Parathyroid adenoma (tissue), 2 donors: ENCODE results near the gene DCUN1D2.

Experiments
- H2AFZ ChIP-seq: fragments of 300-600 bp; sonication (generic); one replicate; pipeline ENCODE4 v1.7.0; 2017; ENCODE audit warnings: antibody characterized with exemption, mild to moderate bottlenecking
- H3K27ac ChIP-seq: fragments of 300-600 bp; sonication (generic); one replicate; pipeline ENCODE4 v1.7.0; 2017
- H3K27me3 ChIP-seq: fragments of 300-600 bp; sonication (generic); one replicate; pipeline ENCODE4 v1.7.0; 2017; ENCODE audit warnings: low read length; ENCODE audit not compliant: control insufficient read depth, insufficient read depth
- H3K36me3 ChIP-seq: fragments of 300-600 bp; sonication (generic); one replicate; pipeline ENCODE4 v1.7.0; 2017; ENCODE audit warnings: low read length; ENCODE audit not compliant: control insufficient read depth, insufficient read depth
- H3K4me1 ChIP-seq: fragments of 300-600 bp; sonication (generic); one replicate; pipeline ENCODE4 v1.7.0; 2017; ENCODE audit warnings: control low read depth
- H3K4me2 ChIP-seq: fragments of 300-600 bp; sonication (generic); one replicate; pipeline ENCODE4 v1.7.0; 2017; ENCODE audit warnings: low read length
- H3K4me3 ChIP-seq: fragments of 300-600 bp; sonication (generic); one replicate; pipeline ENCODE4 v1.7.0; 2017; ENCODE audit warnings: low read depth, low read length
- H3K79me2 ChIP-seq: fragments of 300-600 bp; sonication (generic); one replicate; pipeline ENCODE4 v1.7.0; 2017; ENCODE audit warnings: control low read depth
- H3K9ac ChIP-seq: fragments of 300-600 bp; sonication (generic); one replicate; pipeline ENCODE4 v1.7.0; 2017; ENCODE audit warnings: mild to moderate bottlenecking
- H3K9me3 ChIP-seq: fragments of 300-600 bp; sonication (generic); one replicate; pipeline ENCODE4 v1.7.0; 2017; ENCODE audit warnings: low read length; ENCODE audit not compliant: control insufficient read depth
- TF ChIP-seq, protein P1 (sequence below): fragments of 300-600 bp; sonication (generic); IDR thresholded peaks from one replicate; pipeline ENCODE4 v1.7.0; 2017; ENCODE audit warnings: antibody characterized with exemption, mild to moderate bottlenecking
- donor health status: primary hyperparathyroidism.

DCUN1D2 gene

DNA sequence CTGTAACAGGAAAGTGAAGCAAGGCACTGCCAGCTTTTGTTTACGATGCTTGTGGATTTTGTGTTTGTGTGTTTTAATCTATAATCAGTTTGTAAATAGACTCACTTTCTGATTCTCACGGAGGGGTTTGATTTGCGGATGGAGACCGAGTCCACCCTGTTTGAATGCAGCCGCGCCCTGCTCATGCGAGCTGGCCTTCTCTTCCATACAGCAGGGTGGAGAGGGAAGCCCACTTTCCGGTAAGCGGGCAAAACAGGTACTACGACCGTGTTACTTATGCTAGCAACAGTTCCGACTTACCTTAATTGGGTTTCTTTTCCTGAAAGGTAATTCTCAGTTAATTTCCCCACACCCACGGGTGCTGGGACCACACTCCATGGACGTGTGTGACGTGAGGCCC is 70.3 kb downstream of the DCUN1D2 start:
- no peak overlapping the region for H3K27ac ChIP-seq
- no peak overlapping the region for H3K9ac ChIP-seq
- H3K4me3 ChIP-seq: no peak overlapping the region
- no peak overlapping the region for H2AFZ ChIP-seq
- H3K79me2 ChIP-seq: no peaks in the 10 kb centered on the region
- no peaks in the 10 kb centered on the region for H3K4me1 ChIP-seq
- no peak overlapping the region for H3K4me2 ChIP-seq
- no peaks in the 10 kb centered on the region for H3K27me3 ChIP-seq
- H3K36me3 ChIP-seq: no peaks in the 10 kb centered on the region
- no peaks in the 10 kb centered on the region for H3K9me3 ChIP-seq
- TF ChIP-seq, protein P1, sequence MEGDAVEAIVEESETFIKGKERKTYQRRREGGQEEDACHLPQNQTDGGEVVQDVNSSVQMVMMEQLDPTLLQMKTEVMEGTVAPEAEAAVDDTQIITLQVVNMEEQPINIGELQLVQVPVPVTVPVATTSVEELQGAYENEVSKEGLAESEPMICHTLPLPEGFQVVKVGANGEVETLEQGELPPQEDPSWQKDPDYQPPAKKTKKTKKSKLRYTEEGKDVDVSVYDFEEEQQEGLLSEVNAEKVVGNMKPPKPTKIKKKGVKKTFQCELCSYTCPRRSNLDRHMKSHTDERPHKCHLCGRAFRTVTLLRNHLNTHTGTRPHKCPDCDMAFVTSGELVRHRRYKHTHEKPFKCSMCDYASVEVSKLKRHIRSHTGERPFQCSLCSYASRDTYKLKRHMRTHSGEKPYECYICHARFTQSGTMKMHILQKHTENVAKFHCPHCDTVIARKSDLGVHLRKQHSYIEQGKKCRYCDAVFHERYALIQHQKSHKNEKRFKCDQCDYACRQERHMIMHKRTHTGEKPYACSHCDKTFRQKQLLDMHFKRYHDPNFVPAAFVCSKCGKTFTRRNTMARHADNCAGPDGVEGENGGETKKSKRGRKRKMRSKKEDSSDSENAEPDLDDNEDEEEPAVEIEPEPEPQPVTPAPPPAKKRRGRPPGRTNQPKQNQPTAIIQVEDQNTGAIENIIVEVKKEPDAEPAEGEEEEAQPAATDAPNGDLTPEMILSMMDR: no peak

- Histone ChIP-seq H3K9ac (no peak overlapping the region), H2AFZ (no peak overlapping the region), H3K4me3 (no peak overlapping the region), H3K36me3 (no peaks in the 10 kb centered on the region), H3K79me2 (no peaks in the 10 kb centered on the region), H3K4me2 (no peak overlapping the region), H3K27ac (no peak overlapping the region), H3K27me3 (no peaks in the 10 kb centered on the region), H3K9me3 (no peaks in the 10 kb centered on the region), H3K4me1 (no peaks in the 10 kb centered on the region)
- TF ChIP-seq, protein P1: no peak
Measured at GRCh38 chr13:113419531-113420193, 70.8 kb downstream of the DCUN1D2 start.

DNA sequence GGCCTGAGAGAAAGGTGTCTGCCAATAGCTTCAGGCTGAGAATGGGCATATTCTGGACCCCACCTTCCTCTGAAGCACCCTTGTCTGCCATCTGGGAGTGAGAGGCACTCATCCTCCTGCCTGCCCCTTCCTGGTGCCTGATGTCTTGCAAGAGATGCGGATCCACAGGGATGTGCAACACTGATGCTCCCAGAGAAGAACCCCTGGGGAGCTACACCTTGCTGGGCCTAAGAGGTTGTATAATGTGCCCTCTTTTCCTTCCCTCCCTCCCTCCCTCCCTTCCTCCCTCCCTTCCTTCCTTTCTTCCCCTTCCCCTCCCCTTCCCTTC is 71.8 kb downstream of the DCUN1D2 start:
- H3K27ac ChIP-seq: no peak overlapping the region
- no peaks in the 10 kb centered on the region for H3K4me1 ChIP-seq

DNA sequence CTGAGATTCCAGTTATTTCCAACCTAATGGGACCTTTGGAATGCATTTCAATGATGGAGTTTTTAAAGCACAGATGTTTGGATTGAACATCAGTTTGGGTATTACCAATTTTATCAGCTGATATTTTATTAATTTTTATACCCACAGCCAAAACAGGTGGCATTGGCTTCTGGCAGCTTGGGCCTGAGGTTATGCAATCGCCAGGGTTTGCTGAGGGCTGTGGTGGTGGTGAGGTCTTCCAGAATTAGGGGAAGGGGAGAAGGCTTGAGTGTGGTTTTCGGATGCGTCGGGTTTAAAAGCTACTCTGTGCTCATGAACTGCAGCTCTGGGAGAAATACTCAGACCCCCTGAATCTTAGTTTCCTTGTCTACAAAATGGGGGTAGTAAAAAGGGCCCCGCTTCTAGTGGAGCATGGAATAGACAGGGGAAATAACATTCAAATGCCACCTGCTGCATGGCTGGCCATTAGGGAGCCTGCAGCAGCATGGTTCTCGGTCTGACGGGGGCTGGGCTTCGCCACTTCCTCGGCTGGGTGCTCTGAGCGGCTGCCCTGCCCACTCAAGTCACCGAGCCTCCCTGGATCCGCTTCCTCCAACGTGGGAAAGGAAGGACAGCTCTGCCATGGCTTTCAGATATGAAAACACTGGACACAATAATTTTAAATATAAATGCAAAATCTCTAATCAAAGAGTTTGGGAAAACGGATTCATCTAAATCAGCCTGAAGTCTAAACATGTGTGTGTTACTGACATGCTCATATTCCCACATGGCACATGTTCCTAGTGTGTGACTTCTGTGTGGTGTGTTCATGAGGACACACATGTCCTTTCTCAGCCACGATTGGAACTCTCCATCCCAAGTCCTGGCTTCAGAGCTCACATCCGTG is 72.4 kb downstream of the DCUN1D2 start:
- Histone ChIP-seq H3K36me3 (no peaks in the 10 kb centered on the region), H3K79me2 (no peaks in the 10 kb centered on the region), H3K27me3 (no peaks in the 10 kb centered on the region), H2AFZ (no peak overlapping the region), H3K4me3 (no peak overlapping the region), H3K9me3 (no peaks in the 10 kb centered on the region), H3K4me2 (no peak overlapping the region), H3K9ac (no peak overlapping the region), H3K27ac (no peak overlapping the region), H3K4me1 (no peaks in the 10 kb centered on the region)
- TF ChIP-seq, protein P1: no peak

More for the DNA sequence above, 71.8 kb downstream of the DCUN1D2 start:
- Histone ChIP-seq H3K4me2 (no peak overlapping the region), H3K4me3 (no peak overlapping the region), H3K9ac (no peak overlapping the region), H2AFZ (no peak overlapping the region), H3K79me2 (no peaks in the 10 kb centered on the region), H3K27me3 (no peaks in the 10 kb centered on the region), H3K9me3 (no peaks in the 10 kb centered on the region), H3K36me3 (no peaks in the 10 kb centered on the region)
- TF ChIP-seq, protein P1: no peak
